Umbilical cord (tissue), 2 donors: ENCODE measurements around the gene SLC6A2. TPM values are rescaled to one million over a fixed set of nuclear protein-coding genes. Genes with fewer than 3 reads are reported as not detected.
"Not testable (repeated sequence)": the region's sequence is repeated elsewhere in the genome, so short reads cannot be mapped to it uniquely, and the experiment has no call there.

Experiments used
- DNase-seq: peaks from one replicate; pipeline ENCODE4 v3.0.0-alpha.2; 2015; ENCODE audit warnings: low spot score
- total RNA-seq: library from RNA; depleted of rRNA; stranded (reverse); fragments of >200 nt; gene quantifications from one replicate; pipeline ENCODE4 v1.2.3, GENCODE V29; 2014; ENCODE audit warnings: low replicate concordance; ENCODE audit not compliant: insufficient read depth

Gene SLC6A2
- total RNA-seq, 1 donor from 2014 or later, result 2.6 TPM

DNA sequence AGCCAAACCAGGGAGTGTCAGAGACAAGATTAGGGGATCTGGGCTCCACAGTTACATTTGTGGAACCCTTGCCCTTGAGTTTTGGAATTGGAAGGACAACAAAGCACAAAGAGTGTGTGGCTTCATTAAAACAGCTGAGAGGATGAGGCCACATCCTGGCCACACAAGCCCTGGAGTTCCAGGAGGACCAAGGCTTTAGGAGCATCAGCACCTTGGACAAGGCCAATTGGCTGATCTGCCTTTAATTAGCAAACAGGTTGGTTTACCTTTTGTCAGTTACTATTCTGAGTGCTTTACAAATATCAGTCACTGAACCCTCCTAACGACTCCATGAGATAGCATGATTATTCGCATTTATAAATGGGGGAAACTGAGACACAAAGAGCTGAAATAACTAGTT, 54.7 kb downstream of the SLC6A2 start:
- DNase-seq, result no peak

DNA sequence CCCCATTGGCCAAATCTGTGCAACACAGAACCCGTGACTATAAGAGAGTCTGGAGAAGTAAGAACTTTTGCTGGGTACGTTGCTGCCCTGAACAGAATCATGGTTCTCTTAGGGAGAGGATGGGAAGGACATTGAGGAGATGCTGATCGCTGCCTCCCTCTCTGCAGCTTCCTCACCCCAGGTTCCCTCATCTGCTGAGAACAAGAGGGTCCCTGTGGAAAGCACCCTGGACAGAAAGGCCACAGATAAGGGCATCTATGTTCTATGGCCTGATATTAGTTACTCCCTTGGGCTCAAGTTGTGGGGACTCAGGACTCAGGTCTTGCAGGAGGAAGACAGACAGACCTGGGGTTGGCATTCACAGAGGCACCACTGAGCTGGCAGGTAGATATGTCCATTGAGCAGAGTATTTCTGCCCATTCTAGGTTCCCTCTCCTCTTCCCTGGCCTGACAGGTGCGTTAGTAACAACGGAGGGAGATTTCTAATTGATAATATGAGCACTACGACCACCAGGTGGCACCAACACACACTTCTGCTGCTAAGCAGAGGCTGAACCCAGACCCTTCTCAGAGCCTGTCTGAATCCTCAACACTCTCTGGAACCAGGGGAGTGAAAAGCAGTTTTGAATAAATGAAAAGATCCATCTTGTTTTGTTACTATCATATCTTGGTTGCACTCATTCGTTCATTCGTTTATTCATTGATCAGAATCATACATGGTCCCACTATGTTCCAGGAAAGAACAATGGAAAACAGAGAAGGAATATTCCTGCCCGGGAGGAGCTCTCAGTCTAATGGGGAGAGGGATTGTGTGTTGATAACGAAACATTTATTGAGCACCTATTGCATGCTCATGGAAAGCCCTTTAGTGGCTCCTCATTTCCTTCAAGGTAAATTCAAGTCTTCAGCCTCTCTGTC, 56.4 kb downstream of the SLC6A2 start:
- DNase-seq, result peak; percentile 67

DNA sequence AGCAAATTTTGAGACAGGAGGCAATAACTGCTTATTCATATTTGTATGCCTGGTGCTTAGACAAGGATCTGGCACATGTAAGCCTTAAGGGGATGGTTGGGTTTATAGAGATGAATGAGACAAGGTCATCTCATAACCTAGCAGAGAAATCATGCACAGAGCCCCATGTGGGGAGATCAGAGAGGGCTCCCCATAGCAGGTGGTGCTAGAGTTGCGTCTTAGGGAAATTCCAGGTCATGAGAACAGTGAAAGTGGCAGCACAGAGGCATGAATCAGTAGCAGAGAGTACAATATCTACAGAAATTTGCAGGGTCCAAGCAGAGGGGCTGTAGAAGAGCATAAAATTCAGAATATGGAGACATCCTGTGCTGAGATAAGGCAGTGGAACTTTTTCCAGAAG, 57.3 kb downstream of the SLC6A2 start:
- DNase-seq, result no peak

DNA sequence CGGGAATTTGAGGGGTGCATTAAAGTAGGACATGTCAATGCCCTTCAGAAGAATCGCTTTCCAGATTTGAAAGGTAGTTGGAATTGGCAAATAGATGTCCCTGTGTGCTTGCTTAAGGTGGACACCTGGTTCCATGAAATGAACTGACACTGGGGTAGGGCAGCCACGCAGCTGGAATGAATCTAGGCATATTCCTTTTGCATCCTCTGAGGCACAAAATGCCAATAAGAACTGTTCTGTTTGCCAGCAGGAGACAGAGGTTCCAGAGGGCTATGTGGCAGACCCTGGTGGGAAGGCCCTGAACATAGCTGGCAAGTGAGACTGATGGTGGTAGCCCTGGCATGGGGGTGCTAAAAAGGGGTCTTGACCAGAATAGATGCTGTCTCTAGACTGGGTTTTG, 61.5 kb downstream of the SLC6A2 start:
- no peak for DNase-seq

DNA sequence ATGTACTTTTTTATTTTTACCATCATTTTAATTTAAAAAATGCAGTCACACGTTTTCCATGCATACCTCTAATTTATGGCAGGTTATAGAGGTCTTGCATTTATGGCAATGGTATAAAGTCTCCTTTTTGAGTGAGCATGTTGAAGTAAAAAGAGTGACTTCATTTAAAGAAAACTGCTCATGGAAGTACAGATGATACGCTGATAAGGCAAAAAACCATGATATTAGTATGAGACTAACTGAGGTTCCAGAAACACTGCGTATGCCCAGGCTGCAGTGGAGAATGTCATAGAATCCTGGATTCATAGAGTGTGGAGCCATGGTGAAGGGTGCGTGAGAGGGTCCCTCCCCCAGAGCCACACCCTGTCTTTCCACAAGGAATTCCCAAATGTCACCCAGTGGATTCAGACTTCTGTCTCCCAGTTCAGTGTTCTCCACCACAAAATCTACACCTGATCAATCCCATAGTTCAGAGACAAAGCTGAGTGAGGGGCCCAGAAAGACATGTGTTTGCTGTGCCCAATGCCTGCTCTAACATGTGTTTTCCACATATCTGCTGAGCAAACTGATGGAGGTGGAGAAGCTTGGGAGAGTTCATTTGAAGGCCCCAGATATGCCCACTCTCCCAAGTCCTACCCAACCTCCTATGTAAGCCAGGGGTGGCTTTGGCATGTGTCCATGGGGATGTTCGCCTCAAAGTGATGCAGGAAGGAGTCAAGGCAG, 69.4 kb downstream of the SLC6A2 start:
- no peak for DNase-seq

DNA sequence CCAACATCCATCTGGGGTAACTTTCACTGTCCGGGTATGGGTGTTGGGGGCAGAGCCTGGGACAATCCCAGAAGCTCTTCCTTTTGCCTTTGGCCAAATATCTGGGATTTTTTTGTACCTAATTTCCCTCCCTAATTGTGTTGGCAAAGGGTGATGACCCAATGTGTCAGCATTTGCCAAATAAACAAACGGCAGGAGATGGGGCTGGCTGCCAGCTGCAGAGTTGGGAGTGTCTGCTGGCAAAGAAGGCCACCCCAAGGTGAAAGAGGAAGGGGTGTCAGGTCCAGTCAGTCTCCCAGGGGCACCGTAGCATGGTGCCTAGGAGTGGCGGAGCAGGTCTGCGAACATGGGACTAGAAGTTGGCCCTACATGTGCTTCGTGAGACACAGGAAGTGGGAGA, 73.0 kb downstream of the SLC6A2 start:
- no peak for DNase-seq

DNA sequence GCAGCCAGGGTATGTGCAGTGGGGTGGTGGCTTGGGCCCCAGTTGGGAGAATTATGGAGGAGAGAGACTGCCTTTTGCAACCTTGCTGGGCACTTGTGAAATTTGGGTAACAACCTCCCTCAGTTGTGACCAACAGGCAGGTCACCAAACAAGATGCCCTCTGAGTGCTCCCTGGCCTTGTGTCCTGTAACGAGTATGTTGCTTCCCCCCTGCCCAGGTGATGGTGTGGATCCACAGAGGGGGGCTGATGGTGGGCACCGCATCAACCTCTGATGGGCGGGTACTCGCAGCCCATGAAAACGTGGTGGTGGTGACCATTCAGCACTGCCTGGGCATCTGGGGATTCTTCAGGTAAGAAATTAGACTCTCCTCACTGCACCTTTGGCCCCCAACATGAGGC, 74.3 kb downstream of the SLC6A2 start:
- DNase-seq, result no peak

DNA sequence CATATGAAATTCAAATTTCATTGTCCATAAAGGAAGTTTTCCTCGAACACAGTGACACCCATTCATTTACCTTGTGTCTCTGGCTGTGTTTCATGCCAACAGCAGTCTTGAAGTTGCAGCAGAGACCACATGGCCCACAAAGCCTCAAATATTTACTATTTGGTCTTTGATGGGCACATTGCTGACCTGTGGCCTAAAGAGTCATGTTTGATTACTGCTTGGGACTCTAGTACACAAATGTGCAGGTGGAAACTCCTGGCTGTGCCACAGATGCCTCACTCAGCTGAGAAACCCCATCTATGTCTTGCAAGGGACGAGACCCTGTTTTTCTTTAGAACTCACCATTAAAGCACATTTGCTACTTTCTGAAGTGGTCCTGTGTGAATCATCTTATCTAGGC, 76.7 kb downstream of the SLC6A2 start:
- DNase-seq, result no peak

DNA sequence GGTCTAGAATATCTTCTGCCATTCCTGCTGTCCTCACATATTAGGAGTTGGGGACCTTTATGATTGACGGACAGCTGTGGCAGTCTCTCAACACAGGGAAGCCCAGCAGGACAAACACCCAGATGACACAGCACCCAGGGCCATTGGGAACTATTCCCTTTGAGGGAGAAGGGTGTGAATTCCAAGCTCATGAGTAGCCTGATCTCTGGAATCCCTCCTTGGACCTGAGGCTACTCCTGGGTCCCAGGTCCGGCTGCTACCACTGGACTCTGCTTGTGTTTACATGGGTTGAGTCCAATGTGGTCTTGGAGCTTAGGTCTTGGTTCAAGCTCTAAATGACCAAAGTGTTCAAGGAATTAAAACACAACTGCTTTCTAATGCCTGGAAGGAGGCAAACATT, 78.9 kb downstream of the SLC6A2 start:
- DNase-seq, result no peak

DNA sequence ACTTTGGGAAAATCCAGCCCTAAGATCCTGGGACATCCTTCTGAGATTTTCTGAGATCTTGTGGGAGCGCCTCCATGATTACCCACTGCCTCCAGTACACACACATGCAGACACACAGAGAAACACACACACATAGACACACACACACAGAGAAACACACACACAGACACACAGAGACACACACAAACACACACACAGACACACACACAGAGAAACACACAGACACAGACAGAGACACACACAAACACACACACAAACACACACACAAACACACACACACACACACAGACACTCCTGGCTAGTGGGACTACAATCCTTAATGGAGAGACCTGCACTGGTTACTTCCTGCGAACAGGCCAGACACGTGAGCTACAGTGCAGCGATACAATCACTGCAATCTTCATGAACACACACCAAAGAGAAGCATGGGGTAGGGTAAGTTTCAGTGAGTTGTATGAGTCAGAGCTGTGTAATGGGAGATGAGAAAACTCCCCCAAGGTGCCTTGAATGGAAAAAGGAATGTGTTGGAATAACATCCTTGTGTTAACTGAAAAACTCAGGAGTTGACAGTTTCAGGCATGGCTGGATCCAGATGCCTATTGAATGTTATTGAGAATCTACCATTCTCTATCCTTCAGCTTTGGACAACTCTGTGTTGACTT, 79.5 kb downstream of the SLC6A2 start:
- no peak for DNase-seq

DNA sequence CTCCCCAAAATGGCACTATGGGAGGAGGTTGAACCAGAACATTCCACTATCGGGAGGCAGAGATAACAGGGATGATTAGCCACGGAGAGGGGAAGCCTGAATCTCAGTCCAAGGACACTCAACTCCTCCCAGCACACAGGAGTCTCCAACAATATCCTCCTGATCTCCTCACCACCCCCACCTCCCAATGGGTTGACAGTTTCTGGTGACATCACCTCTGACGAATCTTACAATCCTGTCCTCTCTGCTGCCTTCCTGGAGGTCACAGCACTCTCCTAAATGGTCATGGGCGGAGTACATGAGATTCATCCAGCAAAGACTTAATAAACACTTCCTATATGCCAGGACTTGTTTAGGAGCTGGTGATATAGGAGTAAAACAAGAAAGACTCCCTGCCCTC, 80.9 kb downstream of the SLC6A2 start:
- DNase-seq, result no peak

DNA sequence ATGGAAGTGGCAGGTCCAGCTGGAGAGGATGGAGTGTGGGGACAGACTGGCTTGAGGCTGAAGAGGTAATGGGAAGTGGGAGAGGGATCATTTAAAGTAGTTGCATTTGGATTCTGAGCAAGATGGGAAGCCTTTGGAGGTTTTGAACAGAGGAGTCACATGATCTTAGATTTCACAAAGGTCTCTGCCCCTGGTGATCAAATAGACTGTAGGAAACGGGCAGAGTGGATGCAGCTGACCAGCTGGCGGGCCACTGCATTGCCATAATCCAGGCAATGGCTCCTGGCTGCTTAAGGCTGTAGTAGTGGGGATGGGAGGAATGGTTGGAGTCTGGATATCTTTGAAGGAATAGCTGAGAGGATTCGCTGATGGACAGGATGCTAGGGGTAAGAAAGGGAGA, 81.5 kb downstream of the SLC6A2 start:
- DNase-seq, result no peak

DNA sequence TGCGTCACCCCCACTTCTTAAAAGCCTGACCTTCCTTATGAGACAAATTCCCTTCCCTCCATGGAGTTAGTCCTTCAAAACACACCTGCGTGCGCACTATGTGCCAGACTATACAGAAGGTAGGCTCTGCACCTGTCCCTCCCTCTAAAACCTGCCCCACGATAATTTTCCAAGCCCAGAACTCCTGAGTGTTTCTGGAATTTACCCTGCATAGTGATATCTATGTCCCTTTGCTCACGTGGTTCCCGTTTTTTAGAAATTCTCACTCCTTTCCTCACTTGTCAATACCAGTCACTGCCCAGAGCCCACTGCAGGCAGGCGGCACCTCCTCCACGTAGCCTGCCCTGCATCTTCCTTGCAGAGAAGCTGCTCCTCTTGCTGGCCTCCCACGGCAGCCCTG, 82.2 kb downstream of the SLC6A2 start:
- DNase-seq, result no peak

DNA sequence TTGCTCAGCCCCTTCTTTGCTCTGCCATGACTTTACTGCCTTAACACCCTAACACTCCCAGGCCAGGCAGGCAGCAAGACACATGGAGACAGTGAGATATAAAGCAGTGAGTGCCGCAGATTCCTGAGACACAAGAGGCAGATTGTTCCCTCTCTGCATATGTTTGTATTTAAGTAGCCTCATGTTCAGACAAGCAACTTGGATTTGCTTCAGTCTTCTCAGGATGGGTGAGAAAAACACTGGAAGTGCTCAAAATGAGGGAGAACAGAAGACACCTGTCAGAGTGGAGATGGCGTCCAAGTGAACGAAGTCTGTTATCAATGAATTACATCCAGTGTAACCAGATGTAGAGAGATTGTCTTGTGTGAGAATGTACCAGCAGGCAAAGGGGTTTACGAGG, 90.3 kb downstream of the SLC6A2 start:
- DNase-seq, result peak; percentile 51

DNA sequence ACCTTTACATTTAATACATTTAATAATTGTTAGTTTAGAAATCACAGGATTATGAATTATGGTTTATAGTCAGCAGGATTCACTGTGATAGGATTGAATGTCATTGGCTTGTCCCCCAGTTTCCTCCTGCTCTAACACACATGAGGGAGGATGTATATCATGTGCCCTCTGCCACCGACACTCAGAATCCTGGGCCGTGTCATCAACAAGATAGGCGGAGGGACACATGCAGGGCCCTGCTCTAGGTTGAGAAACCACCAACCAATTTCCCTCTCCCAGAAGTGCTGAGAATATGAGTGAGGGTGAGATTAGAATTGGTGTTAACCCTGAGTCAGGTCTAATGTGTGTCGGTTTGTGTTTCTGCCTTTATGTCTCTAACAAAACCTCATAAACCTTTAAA, 92.0 kb downstream of the SLC6A2 start:
- no peak for DNase-seq

DNA sequence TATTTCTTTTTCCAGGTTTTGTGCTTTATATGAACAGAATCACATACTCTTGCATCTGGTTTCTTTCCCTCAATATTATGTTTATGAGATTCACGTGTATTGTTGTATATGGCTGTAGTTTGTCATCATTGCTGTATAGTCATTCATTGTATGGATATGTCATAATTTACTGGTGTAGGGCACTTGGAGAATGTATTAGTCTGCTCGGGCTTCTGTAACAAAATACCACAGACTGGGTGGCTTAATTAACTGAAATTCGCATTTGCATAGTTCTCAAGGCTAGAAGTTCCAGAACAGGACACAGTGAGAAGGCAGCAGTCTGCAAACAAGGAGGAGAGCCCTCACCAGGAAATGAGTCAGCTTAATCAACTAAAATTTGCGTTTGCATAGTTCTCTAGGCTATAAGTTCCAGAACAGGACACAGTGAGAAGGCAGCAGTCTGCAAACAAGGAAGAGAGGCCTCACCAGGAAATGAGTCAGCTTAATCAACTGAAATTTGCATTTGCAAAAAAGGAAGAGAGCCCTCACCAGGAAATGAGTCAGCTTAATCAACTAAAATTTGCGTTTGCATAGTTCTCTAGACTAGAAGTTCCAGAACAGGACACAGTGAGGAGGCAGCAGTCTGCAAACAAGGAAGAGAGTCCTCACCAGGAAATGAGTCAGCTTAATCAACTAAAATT, 96.8 kb downstream of the SLC6A2 start:
- DNase-seq, result not testable (repeated sequence)

DNA sequence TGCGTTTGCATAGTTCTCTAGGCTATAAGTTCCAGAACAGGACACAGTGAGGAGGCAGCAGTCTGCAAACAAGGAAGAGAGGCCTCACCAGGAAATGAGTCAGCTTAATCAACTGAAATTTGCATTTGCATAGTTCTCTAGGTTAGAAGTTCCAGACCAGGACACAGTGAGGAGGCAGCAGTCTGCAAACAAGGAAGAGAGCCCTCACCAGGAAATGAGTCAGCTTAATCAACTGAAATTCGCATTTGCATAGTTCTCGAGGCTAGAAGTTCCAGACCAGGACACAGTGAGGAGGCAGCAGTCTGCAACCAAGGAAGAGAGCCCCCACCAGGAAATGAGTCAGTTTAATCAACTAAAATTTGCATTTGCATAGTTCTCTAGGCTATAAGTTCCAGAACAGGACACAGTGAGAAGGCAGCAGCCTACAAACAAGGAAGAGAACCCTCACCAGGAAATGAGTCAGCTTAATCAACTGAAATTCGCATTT, 97.4 kb downstream of the SLC6A2 start:
- DNase-seq, result not testable (repeated sequence)
